ENCODE data around the gene GPR25. TPM values are rescaled to one million over a fixed set of nuclear protein-coding genes. Genes with fewer than 3 reads are reported as not detected.

The GPR25 gene
- total RNA-seq, 1 experiment from 2014 or later: not detected

DNA sequence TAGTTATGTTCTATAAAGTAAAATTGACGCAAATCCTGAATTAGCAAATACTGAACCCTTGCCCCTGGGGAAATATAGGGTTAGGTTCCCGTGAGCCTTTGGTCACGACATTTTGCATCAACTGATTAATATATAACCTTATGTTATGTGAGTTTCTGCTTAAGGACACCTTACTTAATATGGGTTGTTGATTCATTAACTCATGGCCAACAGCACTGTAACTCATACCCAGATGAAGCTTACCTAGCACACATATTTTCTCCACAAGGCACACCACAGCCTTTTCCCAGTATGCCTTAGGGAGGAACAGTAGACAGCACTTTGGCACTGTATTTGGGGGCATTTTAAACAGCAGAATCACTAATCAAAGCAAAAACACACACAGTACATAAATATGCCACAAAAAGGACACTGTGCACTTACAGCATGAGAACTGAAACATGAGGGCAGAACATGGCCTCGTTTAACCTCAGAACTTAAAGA is 37.0 kb downstream of the GPR25 start:
- no peak for DNase-seq (ENCODE audit: low read depth, low spot score)
- no peak overlapping the region for H2AFZ ChIP-seq (ENCODE audit: low read depth, low read length, poor library complexity, severe bottlenecking)
- RAD21 ChIA-PET (ENCODE audit: low non-redundant PET in 1 of 2, low total read pairs in 2 of 2, uncharacterized antibody in 2 of 2, unreplicated experiment in 2 of 2): no interaction called here
- H3K9me3 ChIP-seq (ENCODE audit: control insufficient read depth in 1 of 2, insufficient read depth in 1 of 2, low read depth in 1 of 2, low read length in 2 of 2): no peaks in the 10 kb centered on the region
- no peak overlapping the region for H3K27ac ChIP-seq (ENCODE audit: low read depth, low read length)
- H4K20me1 ChIP-seq (ENCODE audit: insufficient read depth): no peaks in the 10 kb centered on the region
- no peaks in the 10 kb centered on the region; a peak in 1 of 4 replicates for H3K36me3 ChIP-seq (ENCODE audit: control insufficient read depth in 1 of 2, insufficient read depth in 2 of 2, low read length in 2 of 2)
- no peak overlapping the region for H3K4me3 ChIP-seq (replicated peaks in 1 of 2; ENCODE audit: low read depth in 1 of 2, low read length in 2 of 2)
- BruUV-seq (replicated peaks): no TSS peak
- no peak for ATAC-seq
- no peaks in the 10 kb centered on the region for H3K27me3 ChIP-seq (ENCODE audit: insufficient read depth, low read length)
- H3K4me2 ChIP-seq (ENCODE audit: low read length): no peak overlapping the region
- CTCF ChIA-PET: no interaction called here
- no peaks in the 10 kb centered on the region for H3K79me2 ChIP-seq (ENCODE audit: insufficient read depth, low read length)
- no peaks in the 10 kb centered on the region for H3K9me2 ChIP-seq (ENCODE audit: insufficient read depth)
- H3K9ac ChIP-seq (ENCODE audit: low read length): no peak overlapping the region
- POLR2A ChIA-PET: no interaction called here
- no peaks in the 10 kb centered on the region for H3K4me1 ChIP-seq (ENCODE audit: control insufficient read depth in 1 of 2, insufficient read depth in 2 of 2, low read length in 2 of 2)
- TF ChIP-seq, protein P1, sequence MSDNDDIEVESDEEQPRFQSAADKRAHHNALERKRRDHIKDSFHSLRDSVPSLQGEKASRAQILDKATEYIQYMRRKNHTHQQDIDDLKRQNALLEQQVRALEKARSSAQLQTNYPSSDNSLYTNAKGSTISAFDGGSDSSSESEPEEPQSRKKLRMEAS (IDR thresholded peaks at IDR 0.05): no peak
- TF ChIP-seq POLR2AphosphoS5 (IDR thresholded peaks at IDR 0.05; ENCODE audit: low read depth, low read length) (no peak), SP1 (IDR thresholded peaks at IDR 0.05; ENCODE audit: low read depth) (no peak), EGR1 (IDR thresholded peaks at IDR 0.05; ENCODE audit: low read depth) (no peak), ZFX (IDR thresholded peaks at IDR 0.05) (no peak), TCF7L2 (IDR thresholded peaks at IDR 0.05; ENCODE audit: borderline replicate concordance, extremely low read depth, insufficient read depth, insufficient read length) (no peak), POLR2A (IDR thresholded peaks at IDR 0.05; ENCODE audit: borderline replicate concordance, extremely low read depth, insufficient read depth, insufficient read length) (no peak), CEBPB (IDR thresholded peaks at IDR 0.05; ENCODE audit: low read depth) (no peak), FOSL1 (IDR thresholded peaks at IDR 0.05; ENCODE audit: low read depth) (no peak)
- TF ChIP-seq, protein P2, sequence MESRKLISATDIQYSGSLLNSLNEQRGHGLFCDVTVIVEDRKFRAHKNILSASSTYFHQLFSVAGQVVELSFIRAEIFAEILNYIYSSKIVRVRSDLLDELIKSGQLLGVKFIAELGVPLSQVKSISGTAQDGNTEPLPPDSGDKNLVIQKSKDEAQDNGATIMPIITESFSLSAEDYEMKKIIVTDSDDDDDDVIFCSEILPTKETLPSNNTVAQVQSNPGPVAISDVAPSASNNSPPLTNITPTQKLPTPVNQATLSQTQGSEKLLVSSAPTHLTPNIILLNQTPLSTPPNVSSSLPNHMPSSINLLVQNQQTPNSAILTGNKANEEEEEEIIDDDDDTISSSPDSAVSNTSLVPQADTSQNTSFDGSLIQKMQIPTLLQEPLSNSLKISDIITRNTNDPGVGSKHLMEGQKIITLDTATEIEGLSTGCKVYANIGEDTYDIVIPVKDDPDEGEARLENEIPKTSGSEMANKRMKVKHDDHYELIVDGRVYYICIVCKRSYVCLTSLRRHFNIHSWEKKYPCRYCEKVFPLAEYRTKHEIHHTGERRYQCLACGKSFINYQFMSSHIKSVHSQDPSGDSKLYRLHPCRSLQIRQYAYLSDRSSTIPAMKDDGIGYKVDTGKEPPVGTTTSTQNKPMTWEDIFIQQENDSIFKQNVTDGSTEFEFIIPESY (IDR thresholded peaks at IDR 0.05; ENCODE audit: extremely low read depth, insufficient replicate concordance, low read length): no peak
- TF ChIP-seq, protein P3, sequence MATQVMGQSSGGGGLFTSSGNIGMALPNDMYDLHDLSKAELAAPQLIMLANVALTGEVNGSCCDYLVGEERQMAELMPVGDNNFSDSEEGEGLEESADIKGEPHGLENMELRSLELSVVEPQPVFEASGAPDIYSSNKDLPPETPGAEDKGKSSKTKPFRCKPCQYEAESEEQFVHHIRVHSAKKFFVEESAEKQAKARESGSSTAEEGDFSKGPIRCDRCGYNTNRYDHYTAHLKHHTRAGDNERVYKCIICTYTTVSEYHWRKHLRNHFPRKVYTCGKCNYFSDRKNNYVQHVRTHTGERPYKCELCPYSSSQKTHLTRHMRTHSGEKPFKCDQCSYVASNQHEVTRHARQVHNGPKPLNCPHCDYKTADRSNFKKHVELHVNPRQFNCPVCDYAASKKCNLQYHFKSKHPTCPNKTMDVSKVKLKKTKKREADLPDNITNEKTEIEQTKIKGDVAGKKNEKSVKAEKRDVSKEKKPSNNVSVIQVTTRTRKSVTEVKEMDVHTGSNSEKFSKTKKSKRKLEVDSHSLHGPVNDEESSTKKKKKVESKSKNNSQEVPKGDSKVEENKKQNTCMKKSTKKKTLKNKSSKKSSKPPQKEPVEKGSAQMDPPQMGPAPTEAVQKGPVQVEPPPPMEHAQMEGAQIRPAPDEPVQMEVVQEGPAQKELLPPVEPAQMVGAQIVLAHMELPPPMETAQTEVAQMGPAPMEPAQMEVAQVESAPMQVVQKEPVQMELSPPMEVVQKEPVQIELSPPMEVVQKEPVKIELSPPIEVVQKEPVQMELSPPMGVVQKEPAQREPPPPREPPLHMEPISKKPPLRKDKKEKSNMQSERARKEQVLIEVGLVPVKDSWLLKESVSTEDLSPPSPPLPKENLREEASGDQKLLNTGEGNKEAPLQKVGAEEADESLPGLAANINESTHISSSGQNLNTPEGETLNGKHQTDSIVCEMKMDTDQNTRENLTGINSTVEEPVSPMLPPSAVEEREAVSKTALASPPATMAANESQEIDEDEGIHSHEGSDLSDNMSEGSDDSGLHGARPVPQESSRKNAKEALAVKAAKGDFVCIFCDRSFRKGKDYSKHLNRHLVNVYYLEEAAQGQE (IDR thresholded peaks at IDR 0.05; ENCODE audit: low read depth): no peak
- intact Hi-C loops (cut with micrococcal nuclease): no loop called here

All from HCT116 (cell line).